Stimulated activated CD8-positive, alpha-beta memory T cell treated with anti-CD3 and anti-CD28 coated beads, Interleukin-15, amount 100 ng/mL, for 24 hours (primary cell): Measurements from ENCODE around the gene THAP3.

ENCODE experiments used
- DNase-seq: peaks from one replicate; pipeline ENCODE4 v3.0.0-alpha.2; 2020; ENCODE audit warnings: low read depth

The THAP3 gene

DNA sequence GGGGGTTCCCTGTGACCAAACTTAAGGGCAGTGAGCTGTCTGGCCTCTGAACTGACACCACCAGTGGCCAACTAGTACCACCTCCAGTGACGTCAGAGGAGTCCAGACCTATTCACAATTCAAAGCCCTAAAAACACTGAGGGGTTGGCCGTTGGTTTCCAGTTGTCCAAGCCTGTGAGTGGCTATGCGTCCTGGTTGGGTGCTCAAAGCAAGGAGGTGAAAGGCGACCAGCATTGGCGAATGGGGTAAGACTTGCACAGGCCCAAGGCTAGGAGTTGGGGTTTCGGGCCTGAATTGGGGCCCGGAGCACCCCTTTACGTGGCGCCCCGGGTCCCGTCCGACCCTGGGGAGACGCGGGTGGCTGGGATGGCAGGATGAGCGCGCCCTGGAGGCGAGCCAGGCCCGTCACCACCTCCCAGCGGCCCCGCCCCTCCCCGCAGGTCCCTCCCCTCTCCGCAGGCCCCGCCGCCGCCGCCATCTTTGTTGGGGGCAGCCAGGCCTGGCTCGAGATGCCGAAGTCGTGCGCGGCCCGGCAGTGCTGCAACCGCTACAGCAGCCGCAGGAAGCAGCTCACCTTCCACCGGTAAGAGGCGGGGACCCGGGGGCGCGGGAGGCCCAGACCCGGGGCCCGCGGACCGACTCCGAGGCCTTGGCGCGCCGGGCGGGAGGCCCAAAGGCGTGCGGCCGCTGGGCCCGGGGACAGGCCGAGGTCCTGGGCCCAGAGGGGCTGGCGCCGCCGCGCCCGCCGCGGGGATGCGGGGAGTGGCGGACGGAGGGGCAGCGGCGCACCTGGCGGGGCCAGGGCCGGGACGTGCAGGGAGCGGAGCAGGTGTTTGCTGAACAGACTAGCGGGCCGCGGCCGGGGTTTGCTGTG lies at the start of gene THAP3:
THAP3 (plus strand) TSS at position 159 of the 874 bp plus-strand sequence; CDS start at position 510, 351 bp downstream.
- DNase-seq, result peak; percentile 83

GRCh38 chr1:6577831-6578525 lies 46.7 kb upstream of the THAP3 start:
- DNase-seq, result no peak

- DNase-seq, result no peak
Observed at GRCh38 chr1:6578624-6579373, 45.9 kb upstream of the THAP3 start.

GRCh38 chr1:6579374-6580118 lies 45.1 kb upstream of the THAP3 start, which contains the start of gene ZBTB48:
TSS of gene ZBTB48 (plus strand) at chr1:6579994. CDS start at chr1:6580610, 616 bp downstream.
- DNase-seq, result peak; percentile 92

DNA sequence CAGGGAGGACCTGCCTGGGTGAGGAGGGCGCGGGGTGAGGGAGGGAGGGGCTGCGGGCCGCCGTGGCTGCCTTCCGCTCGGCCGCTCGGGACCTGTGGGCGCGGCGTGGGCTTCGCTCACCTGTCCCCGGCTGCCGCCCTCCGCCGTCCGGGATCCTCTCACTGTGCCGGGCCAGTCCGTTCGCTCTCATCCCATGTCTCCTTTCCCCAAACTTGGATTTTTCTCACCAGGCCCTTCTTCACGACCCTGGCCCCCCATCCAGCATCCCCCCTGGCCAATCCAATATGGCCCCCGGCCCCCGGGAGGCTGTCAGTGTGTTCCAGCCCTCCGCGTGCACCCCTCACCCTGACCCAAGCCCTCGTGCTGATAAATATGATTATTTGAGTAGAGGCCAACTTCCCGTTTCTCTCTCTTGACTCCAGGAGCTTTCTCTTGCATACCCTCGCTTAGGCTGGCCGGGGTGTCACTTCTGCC lies 44.5 kb upstream of the THAP3 start:
- DNase-seq, result no peak

DNA sequence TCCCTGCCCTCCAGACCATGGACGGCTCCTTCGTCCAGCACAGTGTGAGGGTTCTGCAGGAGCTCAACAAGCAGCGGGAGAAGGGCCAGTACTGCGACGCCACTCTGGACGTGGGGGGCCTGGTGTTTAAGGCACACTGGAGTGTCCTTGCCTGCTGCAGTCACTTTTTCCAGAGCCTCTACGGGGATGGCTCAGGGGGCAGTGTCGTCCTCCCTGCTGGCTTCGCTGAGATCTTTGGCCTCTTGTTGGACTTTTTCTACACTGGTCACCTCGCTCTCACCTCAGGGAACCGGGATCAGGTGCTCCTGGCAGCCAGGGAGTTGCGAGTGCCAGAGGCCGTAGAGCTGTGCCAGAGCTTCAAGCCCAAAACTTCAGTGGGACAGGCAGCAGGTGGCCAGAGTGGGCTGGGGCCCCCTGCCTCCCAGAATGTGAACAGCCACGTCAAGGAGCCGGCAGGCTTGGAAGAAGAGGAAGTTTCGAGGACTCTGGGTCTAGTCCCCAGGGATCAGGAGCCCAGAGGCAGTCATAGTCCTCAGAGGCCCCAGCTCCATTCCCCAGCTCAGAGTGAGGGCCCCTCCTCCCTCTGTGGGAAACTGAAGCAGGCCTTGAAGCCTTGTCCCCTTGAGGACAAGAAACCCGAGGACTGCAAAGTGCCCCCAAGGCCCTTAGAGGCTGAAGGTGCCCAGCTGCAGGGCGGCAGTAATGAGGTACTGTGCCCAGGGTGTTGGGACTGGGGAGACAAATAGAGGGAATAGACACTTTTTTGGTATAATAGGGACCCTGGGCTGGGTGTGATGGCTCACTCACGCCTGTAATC lies 43.9 kb upstream of the THAP3 start:
- no peak for DNase-seq

DNA sequence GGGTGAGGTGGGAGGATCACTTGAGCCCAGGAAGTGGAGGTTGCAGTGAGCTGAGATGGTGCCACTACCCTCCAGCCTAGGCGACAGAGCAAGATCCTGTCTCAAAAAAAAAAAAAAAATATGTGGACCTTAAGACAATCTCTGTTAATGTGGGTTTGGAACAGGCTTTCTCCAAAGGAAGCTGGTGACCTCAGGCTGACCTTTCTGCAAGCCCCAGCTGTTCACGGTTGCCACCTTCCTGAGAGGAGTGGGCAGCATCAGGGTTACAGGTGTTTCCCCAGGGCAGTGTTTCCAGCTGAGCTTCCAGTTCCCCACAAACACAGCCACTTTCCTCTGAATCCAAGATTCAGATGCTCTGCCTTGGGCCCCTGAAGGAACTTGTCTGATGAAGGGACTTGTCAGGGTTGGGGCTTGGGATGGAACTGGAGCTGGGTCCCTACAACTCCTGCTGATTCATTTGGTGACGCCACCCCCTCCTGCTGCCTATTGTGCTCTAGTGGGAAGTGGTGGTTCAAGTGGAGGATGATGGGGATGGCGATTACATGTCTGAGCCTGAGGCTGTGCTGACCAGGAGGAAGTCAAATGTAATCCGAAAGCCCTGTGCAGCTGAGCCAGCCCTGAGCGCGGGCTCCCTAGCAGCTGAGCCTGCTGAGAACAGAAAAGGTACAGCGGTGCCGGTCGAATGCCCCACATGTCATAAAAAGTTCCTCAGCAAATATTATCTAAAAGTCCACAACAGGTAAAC lies 42.9 kb upstream of the THAP3 start:
- no peak for DNase-seq

GRCh38 chr1:6582370-6582769 lies 42.3 kb upstream of the THAP3 start:
- no peak for DNase-seq

DNA sequence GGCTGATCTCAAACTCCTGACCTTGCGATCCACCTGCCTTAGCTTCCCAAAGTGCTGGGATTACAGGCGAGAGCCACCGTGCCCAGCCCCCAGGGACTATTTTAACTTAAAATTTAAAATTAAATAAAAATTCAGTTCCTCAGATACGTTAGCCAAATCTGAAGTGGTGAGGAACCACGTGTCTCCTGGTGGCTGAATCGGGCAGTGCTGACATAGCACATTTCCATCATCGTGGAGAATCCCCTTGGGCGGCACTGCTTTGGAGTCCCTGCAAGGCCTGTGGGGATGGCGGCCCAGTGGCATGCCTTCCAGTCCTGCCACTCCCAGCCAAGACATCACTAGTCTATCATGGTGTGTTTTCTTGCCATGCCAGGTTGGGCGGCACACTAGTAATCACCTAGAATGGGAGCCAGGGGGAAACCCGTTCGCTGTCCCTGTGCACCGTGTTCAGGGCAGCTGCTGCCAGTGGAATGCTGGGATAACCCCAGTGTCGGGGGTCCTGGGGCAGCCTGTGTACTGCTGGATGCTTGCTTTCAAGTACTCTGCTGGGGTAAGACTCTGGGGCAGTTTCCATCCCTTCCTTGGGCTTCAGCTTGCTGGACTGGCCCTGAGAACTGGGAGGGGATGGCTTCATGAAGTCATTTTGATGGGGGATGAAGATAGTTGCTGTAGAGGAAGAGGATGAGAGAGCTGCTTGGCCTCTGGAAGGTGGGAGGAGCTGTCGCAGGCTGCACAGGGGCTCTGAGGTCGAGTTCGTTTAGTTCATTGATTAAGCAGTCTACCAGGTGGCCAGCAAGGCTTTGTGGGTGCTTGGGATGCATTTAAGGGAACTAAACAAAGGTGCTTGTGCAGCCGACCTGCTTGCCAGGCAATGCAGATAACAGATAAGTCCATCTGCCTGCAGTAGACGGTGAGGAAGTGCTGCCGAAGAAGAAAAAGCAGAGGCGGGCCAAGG lies 40.3 kb upstream of the THAP3 start:
- DNase-seq, result no peak

- DNase-seq, result no peak
Observed at GRCh38 chr1:6585081-6585722, 39.5 kb upstream of the THAP3 start.

DNA sequence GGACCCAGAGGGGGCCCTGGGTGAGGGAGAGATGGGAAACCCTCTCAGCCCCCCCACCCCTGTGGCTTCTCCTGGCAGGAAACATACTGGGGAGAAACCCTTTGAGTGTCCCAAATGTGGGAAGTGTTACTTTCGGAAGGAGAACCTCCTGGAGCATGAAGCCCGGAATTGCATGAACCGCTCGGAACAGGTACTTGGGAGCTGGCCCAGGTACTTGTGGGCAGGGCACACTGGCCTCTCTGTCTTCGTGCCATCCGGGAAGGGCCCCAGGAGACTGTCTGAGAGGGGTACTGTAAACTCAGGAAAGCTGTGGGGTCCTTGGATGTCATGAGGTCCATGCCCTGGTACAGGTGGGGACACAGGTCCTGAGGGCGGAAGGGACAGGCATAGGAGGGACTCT lies 38.8 kb upstream of the THAP3 start:
- no peak for DNase-seq

GRCh38 chr1:6586404-6586816 lies 38.3 kb upstream of the THAP3 start:
- no peak for DNase-seq

- no peak for DNase-seq
Observed at GRCh38 chr1:6587261-6588005, 37.2 kb upstream of the THAP3 start.

GRCh38 chr1:6588128-6588892 lies 36.4 kb upstream of the THAP3 start:
- no peak for DNase-seq

DNA sequence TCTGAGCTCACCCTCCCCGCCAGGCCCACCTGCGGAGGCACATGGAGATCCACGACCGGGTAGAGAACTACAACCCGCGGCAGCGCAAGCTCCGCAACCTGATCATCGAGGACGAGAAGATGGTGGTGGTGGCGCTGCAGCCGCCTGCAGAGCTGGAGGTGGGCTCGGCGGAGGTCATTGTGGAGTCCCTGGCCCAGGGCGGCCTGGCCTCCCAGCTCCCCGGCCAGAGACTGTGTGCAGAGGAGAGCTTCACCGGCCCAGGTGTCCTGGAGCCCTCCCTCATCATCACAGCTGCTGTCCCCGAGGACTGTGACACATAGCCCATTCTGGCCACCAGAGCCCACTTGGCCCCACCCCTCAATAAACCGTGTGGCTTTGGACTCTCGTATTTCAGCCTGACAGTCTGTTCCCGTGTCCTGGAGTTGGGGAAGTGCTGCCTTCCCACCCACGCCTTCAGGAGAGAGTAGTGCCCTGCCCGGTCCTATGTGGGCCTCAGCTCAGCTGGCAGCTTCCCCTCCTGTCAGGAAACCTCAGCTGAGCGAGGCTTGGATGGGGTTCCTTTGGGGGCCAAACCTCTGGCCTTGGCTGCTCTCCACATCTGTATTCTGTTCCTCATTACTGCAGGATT lies 35.7 kb upstream of the THAP3 start:
- no peak for DNase-seq

DNA sequence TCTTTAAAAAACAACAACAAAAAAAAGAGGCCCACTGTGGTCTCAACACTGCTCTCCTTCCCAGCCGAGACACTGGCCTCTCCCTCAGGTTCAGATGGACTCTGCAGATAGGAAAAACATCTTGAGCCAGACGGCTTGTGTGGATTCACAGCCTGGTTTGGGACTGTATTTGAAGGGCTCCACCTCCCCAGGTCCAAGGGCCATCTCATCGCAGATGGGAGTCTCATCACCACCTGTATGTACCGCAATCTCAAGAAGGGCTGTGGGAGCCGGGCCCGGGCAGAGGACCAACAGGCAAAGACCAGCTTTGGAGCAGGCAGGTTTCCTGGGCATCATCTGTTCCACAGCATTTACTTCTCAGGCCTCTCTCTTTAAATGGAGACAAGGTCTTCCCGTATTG lies 34.6 kb upstream of the THAP3 start:
- DNase-seq, result no peak
